ENCODE data around the gene PSMD8. TPM values are rescaled to one million over a fixed set of nuclear protein-coding genes. Genes with fewer than 3 reads are reported as not detected.

The PSMD8 gene
- total RNA-seq, 1 donor from 2014 or later, result 215 TPM

- Mint-ChIP-seq H3K4me1 (ENCODE audit: low read depth, unreplicated experiment) (peaks cover 4% of the 10 kb centered on the region), H3K27me3 (ENCODE audit: low read depth, unreplicated experiment) (no peaks in the 10 kb centered on the region), H3K9me3 (ENCODE audit: unreplicated experiment) (peaks cover 3% of the 10 kb centered on the region), H3K27ac (ENCODE audit: unreplicated experiment) (no peak overlapping the region), H3K36me3 (ENCODE audit: low read depth, unreplicated experiment) (peaks cover 10% of the 10 kb centered on the region), H3K4me3 (ENCODE audit: unreplicated experiment) (no peak overlapping the region)
- Histone ChIP-seq H3K9me3 (ENCODE audit: insufficient read depth, low read depth, low read length) (no peaks in the 10 kb centered on the region), H3K36me3 (ENCODE audit: insufficient read depth, low read length) (peaks cover 15% of the 10 kb centered on the region), H4K20me1 (ENCODE audit: insufficient read depth, low read length) (peaks cover 63% of the 10 kb centered on the region), H2AFZ (ENCODE audit: low read depth, low read length) (no peak overlapping the region), H3K27ac (ENCODE audit: low read depth, low read length) (no peak overlapping the region), H3K79me2 (ENCODE audit: insufficient read depth, low read length) (peaks cover 12% of the 10 kb centered on the region), H3K9ac (ENCODE audit: low read length) (no peak overlapping the region), H3K27me3 (ENCODE audit: insufficient read depth, low read length) (no peaks in the 10 kb centered on the region), H3K4me2 (ENCODE audit: low read length) (no peak overlapping the region), H3K4me3 (ENCODE audit: insufficient read depth, low read depth, low read length) (no peak overlapping the region), H3K4me1 (ENCODE audit: insufficient read depth, low read length) (peaks cover 6% of the 10 kb centered on the region)
- no peak for TF ChIP-seq EZH2 (IDR thresholded peaks at IDR 0.05; ENCODE audit: insufficient read depth, low read length)
- TF ChIP-seq, protein P1, sequence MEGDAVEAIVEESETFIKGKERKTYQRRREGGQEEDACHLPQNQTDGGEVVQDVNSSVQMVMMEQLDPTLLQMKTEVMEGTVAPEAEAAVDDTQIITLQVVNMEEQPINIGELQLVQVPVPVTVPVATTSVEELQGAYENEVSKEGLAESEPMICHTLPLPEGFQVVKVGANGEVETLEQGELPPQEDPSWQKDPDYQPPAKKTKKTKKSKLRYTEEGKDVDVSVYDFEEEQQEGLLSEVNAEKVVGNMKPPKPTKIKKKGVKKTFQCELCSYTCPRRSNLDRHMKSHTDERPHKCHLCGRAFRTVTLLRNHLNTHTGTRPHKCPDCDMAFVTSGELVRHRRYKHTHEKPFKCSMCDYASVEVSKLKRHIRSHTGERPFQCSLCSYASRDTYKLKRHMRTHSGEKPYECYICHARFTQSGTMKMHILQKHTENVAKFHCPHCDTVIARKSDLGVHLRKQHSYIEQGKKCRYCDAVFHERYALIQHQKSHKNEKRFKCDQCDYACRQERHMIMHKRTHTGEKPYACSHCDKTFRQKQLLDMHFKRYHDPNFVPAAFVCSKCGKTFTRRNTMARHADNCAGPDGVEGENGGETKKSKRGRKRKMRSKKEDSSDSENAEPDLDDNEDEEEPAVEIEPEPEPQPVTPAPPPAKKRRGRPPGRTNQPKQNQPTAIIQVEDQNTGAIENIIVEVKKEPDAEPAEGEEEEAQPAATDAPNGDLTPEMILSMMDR (IDR thresholded peaks at IDR 0.05; ENCODE audit: insufficient read depth, low read depth, low read length), result no peak
- DNase-seq (ENCODE audit: low read depth) (no peak), FAIRE-seq (no peak)
Observed at GRCh38 chr19:38383743-38384142, 9.4 kb downstream of the PSMD8 start.

- TF ChIP-seq EZH2 (IDR thresholded peaks at IDR 0.05; ENCODE audit: insufficient read depth, low read length), result no peak
- TF ChIP-seq, protein P1 (IDR thresholded peaks at IDR 0.05; ENCODE audit: insufficient read depth, low read depth, low read length), result peak; percentile 38
- Histone ChIP-seq H4K20me1 (ENCODE audit: insufficient read depth, low read length) (peaks cover 57% of the 10 kb centered on the region), H2AFZ (ENCODE audit: low read depth, low read length) (no peak overlapping the region), H3K9me3 (ENCODE audit: insufficient read depth, low read depth, low read length) (no peaks in the 10 kb centered on the region), H3K27ac (ENCODE audit: low read depth, low read length) (no peak overlapping the region), H3K9ac (ENCODE audit: low read length) (no peak overlapping the region), H3K4me3 (ENCODE audit: insufficient read depth, low read depth, low read length) (no peak overlapping the region), H3K27me3 (ENCODE audit: insufficient read depth, low read length) (no peaks in the 10 kb centered on the region), H3K79me2 (ENCODE audit: insufficient read depth, low read length) (peaks cover 10% of the 10 kb centered on the region), H3K4me2 (ENCODE audit: low read length) (no peak overlapping the region), H3K36me3 (ENCODE audit: insufficient read depth, low read length) (peaks cover 15% of the 10 kb centered on the region), H3K4me1 (ENCODE audit: insufficient read depth, low read length) (peaks cover 6% of the 10 kb centered on the region)
- peaks cover 3% of the 10 kb centered on the region for H3K9me3 Mint-ChIP-seq (ENCODE audit: unreplicated experiment)
- FAIRE-seq (no peak), DNase-seq (ENCODE audit: low read depth) (no peak)
- no peaks in the 10 kb centered on the region for H3K27me3 Mint-ChIP-seq (ENCODE audit: low read depth, unreplicated experiment)
- H3K4me3 Mint-ChIP-seq (ENCODE audit: unreplicated experiment), result no peak overlapping the region
- no peak overlapping the region for H3K27ac Mint-ChIP-seq (ENCODE audit: unreplicated experiment)
- H3K36me3 Mint-ChIP-seq (ENCODE audit: low read depth, unreplicated experiment), result peaks cover 10% of the 10 kb centered on the region
- H3K4me1 Mint-ChIP-seq (ENCODE audit: low read depth, unreplicated experiment), result peaks cover 4% of the 10 kb centered on the region
Observed at GRCh38 chr19:38384209-38385027, 10.0 kb downstream of the PSMD8 start.

Data from astrocyte (in vitro differentiated cells and primary cell).